NK-92 (cell line): ENCODE results near the gene STXBP3.
"Not testable (repeated sequence)": the region's sequence is repeated elsewhere in the genome, so short reads cannot be mapped to it uniquely, and the experiment has no call there.

ENCODE experiments used
- DNase-seq: peaks from one replicate; lab custom pipeline; 2025; ENCODE audit not compliant: unreplicated experiment; lab: John Stamatoyannopoulos, UW

The STXBP3 gene

GRCh38 chr1:108729481-108729880 lies 17.0 kb upstream of the STXBP3 start:
- no peak for DNase-seq

- no peak for DNase-seq
Measured at GRCh38 chr1:108732398-108732797, 14.1 kb upstream of the STXBP3 start.

GRCh38 chr1:108734171-108734865 lies 12.2 kb upstream of the STXBP3 start:
- no peak for DNase-seq

- DNase-seq = no peak
Measured at GRCh38 chr1:108742253-108742652, 4.2 kb upstream of the STXBP3 start.

GRCh38 chr1:108745980-108746381 lies 493 bp upstream of the STXBP3 start:
- no peak for DNase-seq

GRCh38 chr1:108747171-108747850 lies 837 bp downstream of the STXBP3 start:
- no peak for DNase-seq

GRCh38 chr1:108747898-108748297 lies 1.4 kb downstream of the STXBP3 start:
- no peak for DNase-seq

- no peak for DNase-seq
Measured at GRCh38 chr1:108749081-108749480, 2.6 kb downstream of the STXBP3 start.

GRCh38 chr1:108750476-108751181 lies 4.2 kb downstream of the STXBP3 start:
- no peak for DNase-seq

GRCh38 chr1:108753363-108753762 lies 6.9 kb downstream of the STXBP3 start:
- no peak for DNase-seq

- no peak for DNase-seq
Measured at GRCh38 chr1:108758796-108759195, 12.3 kb downstream of the STXBP3 start.

- no peak for DNase-seq
Measured at GRCh38 chr1:108767115-108767514, 20.6 kb downstream of the STXBP3 start.

GRCh38 chr1:108767708-108768107 lies 21.2 kb downstream of the STXBP3 start:
- no peak for DNase-seq

- DNase-seq = no peak
Measured at GRCh38 chr1:108777839-108778238, 31.4 kb downstream of the STXBP3 start.

- no peak for DNase-seq
Measured at GRCh38 chr1:108779455-108779854, 33.0 kb downstream of the STXBP3 start.

GRCh38 chr1:108780937-108781574 lies 34.6 kb downstream of the STXBP3 start:
- DNase-seq = no peak

- DNase-seq = not testable (repeated sequence)
Measured at GRCh38 chr1:108781575-108781944, 35.1 kb downstream of the STXBP3 start.

- no peak for DNase-seq
Measured at GRCh38 chr1:108785264-108785663, 38.8 kb downstream of the STXBP3 start.

- no peak for DNase-seq
Measured at GRCh38 chr1:108785880-108786279, 39.4 kb downstream of the STXBP3 start.

GRCh38 chr1:108791790-108792189 lies 45.3 kb downstream of the STXBP3 start:
- no peak for DNase-seq

- no peak for DNase-seq
Measured at GRCh38 chr1:108792420-108792819, 45.9 kb downstream of the STXBP3 start.

- no peak for DNase-seq
Measured at GRCh38 chr1:108799001-108799400, 52.5 kb downstream of the STXBP3 start.
